HG03025 (cell line): Measurements from ENCODE around the gene SLC2A8.

Source experiments
- ATAC-seq: cut with Tn5 transposase; IDR thresholded peaks from one replicate; pipeline ENCODE4 v1.9.1; 2021; ENCODE audit warnings: mild to moderate bottlenecking, moderate library complexity; ENCODE audit not compliant: unreplicated experiment, low FRiP score

Gene SLC2A8

DNA sequence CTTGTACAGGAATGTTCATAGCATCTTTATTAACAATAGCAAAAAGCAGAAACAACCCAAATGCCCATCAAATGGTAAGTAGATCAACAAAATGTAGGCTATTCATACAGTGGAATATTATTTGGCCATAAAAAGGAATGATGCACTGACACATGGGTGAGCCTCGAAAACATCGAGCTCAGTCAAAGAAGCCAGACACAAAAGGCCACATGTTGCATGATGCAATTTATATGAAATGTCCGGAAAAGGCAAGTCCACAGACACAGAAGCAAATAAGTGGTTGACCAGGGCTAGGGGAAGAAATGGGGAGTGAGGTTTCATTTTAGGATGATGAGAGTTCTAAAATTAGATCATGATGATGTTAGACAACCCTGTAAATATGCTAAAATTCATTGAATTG, 16.5 kb upstream of the SLC2A8 start:
- ATAC-seq = no peak

GRCh38 chr9:127382541-127382940, 14.4 kb upstream of the SLC2A8 start:
- no peak for ATAC-seq

DNA sequence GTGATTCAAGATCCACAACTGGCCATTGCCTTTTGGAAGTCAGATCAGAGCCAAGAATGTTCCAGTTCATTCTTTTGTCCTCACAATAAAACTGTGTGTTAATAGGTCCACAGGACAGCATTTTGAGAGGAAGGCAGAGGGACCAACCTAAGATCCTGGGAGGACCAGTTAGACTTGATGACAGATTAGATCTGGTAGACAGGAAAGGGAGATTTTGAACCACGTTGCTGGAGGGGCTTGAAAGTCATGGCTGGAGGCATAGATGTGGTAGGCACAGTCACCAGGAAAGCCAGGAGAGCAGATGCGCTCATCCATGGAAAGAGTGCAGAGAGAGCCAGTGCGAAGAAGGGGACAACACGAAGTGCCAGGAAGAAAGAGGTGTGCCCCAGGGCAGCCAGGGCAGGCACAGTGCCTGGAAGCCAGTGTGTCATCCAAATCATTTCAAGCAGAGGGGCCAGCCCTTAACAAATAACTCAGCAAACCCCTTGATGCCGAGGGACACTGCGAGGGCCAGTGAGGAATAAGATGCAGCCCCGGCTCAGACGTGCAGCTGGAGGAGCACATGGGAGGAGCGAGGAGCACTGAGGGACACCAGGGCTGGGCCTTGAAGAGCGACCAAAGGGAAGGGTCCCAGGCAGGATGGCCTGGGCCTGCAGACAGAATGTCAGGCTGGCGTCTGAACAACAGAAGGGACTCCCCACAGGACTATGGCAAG, 12.8 kb upstream of the SLC2A8 start:
- no peak for ATAC-seq

DNA sequence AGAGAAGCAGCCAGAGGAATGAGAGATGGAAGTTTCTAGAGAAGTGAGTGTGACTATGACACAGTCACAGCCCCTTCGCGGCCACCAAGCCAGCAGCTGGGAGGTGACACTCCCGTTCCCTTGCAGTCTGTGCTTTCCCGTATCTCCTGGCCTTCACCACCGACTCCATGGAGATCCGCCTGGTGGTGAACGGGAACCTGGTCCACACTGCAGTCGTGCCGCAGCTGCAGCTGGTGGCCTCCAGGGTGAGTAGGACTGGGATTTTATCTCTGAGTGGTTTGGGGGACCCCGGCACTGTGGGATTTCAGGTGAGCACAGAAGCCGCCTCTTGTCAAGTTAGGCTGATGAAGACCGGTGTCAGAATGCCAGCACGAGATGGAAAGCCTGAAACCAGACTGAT, 12.1 kb upstream of the SLC2A8 start:
- ATAC-seq = no peak

- ATAC-seq = no peak
Observed at GRCh38 chr9:127386249-127386648, 10.7 kb upstream of the SLC2A8 start.

DNA sequence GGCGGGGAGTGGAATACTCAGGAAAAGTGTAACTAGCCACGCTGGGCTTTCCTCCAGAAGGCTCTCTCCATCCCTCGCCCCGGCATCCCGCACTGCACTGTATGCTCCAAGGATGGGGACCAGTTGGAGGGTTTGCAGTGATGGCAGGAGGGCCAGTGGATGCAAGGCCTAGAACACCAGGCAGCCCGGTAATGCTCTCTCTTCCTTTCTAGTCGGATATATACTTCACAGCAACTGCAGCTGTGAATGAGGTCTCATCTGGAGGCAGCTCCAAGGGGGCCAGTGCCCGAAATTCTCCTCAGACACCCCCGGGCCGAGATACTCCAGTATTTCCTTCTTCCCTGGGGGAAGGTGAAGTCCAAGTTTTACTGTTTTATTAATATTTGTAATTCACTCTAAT, 10.0 kb upstream of the SLC2A8 start:
- ATAC-seq = no peak

DNA sequence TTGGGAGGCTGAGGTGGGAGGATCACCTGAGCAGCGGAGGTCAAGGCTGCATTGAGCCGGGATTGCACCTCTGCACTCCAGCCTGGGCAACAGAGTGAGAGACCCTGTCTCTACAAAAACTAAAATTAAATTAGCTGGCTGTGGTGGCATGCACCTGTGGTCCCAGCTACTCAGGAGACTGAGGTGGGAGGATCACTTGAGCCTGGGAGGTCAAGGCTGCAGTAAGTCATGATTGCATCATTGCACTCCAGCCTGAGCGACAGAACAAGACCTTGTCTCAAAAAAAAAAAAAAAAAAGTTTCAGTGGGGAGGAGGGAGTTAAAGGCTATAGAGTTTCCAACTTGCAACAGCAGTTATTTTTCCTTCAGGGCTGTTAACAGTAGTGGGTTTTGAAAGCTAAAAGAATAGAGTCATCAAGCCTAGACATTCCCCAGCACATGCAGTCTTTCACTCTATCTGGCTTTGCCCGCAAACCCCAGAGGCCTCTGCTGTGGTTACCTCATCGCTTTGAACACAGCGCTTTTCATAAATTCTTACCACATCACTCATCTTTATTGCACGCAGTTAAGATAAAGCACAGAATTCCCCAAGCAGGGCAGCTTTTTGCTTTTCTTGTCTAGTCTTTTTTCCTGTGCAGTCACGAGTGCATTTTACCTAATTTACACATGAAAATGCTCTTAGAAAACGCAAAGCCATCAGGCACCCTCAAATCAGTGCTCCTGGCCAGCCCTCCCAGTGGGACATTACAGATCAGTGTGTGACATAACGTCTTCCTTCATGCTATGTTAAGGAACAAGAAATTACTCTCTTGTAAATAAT, 8.7 kb upstream of the SLC2A8 start:
- no peak for ATAC-seq

DNA sequence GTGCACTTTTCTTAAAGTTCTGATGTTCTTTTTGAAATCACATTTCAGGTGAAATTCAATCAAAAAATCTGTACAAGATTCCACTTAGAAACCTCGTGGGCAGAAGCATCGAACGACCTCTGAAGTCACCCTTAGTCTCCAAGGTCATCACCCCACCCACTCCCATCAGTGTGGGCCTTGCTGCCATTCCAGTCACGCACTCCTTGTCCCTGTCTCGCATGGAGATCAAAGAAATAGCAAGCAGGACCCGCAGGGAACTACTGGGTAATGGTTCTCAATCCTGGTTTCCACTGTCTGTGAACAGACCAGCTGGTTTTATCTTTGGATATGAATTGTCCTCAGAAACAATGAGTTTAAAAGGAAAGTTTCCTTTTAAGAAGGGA, 8.1 kb upstream of the SLC2A8 start:
- ATAC-seq = no peak

DNA sequence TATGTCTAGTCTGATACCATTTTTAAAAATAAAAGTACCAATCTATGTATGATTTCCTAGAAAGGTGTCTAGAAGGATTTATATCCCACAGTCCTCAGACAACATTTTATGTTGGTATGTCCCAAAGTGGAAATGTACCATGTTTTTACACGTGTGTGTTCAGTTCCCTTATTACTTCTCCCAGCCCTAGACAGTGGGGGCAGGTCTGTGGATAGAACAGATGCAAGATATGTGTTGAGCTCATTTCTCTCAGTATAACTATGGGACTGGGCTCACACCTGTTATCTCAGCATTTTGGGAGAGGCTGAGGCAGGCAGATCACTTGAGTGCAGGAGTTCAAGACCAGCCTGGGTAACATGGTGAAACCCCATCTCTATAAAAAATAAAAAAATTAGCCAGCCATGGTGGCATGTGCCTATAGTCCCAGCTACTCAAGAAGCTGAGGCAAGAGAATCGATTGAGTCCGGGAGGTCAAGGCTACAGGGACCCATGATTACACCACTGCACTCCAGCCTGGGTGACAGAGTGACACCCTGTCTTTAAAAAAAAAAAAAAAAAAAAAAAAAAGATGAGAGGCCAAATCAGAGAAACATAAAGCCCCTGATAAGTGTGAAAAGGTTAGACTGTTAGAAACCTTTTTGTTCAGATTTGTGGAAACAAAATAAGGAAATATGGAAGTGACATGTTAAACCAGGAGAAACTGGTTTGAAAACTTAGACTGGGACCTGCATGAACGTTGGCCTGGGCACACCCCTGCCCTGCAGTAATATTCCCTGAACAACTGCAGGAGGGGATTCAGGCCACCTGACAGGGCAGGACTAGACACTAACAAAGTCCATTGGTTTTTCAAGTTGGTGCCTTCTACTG, 7.4 kb upstream of the SLC2A8 start:
- ATAC-seq = no peak

DNA sequence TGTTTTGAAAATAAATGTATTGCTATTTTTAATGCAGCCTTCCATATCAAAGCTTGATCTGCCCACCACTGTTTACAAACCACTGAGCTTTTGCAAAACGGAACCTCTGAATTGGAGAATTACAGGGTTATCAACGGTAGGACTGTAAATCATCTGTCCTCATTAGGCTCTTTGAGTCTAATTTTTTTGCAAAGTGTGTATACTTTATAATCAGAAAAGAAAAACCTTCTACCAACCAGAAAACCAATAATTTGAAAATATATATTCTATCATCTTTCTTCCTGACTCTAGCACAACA, 6.8 kb upstream of the SLC2A8 start:
- ATAC-seq = no peak

GRCh38 chr9:127390563-127390962, 6.4 kb upstream of the SLC2A8 start:
- ATAC-seq = no peak

DNA sequence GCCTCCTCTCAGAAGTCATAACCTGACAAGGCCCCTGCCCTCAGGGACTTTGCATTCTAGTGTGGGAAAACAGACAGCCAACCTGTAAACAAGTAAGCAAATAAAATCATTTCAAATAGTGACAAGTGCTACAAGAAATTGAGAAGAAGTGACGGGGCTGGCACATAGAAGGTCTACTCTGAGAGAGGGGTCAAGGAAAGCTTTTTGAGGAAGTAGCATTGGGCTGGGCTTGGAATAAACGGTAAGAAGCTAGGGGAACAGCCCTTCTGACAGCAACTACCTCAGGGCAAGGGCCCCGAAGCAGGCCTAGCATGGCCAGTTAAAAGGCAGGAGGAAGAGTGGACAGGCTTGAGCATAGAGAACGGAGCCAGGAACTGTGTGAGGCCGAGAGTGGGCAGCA, 4.8 kb upstream of the SLC2A8 start:
- no peak for ATAC-seq

- ATAC-seq = no peak
Observed at GRCh38 chr9:127392976-127393375, 4.0 kb upstream of the SLC2A8 start.

DNA sequence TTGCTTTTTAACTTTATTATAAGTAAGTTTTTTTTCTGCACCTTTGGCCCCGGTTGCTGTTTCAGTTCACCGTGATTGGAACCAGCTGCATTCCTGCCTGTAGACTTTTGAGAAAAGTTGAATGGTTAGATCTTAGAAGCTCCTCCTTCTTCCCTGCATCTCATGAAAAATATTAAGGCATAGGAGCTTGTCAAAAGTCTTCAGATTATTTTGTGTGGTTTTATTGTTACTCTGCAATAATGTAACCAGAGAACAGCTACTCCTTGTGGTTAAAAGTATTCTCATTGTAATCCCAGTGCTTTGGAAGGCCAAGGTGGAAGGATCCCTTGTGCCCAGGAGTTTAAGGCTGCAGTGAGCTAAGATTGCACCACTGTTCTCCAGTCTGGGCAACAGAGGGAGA, 3.3 kb upstream of the SLC2A8 start:
- ATAC-seq = no peak

GRCh38 chr9:127395497-127396252, 1.3 kb upstream of the SLC2A8 start:
- no peak for ATAC-seq

DNA sequence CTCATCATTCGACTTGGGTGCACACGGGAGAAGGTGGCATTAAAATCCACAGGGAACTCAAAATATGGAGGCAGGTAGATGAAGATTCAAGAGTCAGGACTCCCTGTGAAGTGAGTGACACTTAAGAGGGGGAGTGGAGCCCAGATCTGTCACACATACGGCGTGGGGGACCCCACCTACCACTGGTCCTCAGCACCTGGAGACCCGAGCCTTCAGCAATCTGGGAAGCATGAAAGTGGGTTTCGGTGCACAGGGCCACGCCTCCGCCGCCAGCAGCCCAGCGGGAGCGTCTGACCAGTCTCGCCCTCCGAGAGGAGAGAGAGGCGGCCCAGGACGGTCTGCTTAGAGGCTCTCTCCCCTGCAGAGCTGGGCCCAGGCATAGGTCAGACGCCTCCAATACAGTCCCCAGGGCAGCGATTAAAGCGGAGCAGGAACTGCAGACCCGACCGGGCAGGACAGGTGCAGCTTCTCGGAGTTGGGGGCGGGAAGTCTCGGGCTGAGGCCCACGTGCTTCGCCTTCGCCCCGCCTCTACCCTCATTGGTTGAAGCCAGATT, 639 bp upstream of the SLC2A8 start:
- no peak for ATAC-seq

GRCh38 chr9:127397646-127398274, 791 bp downstream of the SLC2A8 start:
- ATAC-seq = no peak

GRCh38 chr9:127398275-127398647, 1.3 kb downstream of the SLC2A8 start:
- no peak for ATAC-seq

DNA sequence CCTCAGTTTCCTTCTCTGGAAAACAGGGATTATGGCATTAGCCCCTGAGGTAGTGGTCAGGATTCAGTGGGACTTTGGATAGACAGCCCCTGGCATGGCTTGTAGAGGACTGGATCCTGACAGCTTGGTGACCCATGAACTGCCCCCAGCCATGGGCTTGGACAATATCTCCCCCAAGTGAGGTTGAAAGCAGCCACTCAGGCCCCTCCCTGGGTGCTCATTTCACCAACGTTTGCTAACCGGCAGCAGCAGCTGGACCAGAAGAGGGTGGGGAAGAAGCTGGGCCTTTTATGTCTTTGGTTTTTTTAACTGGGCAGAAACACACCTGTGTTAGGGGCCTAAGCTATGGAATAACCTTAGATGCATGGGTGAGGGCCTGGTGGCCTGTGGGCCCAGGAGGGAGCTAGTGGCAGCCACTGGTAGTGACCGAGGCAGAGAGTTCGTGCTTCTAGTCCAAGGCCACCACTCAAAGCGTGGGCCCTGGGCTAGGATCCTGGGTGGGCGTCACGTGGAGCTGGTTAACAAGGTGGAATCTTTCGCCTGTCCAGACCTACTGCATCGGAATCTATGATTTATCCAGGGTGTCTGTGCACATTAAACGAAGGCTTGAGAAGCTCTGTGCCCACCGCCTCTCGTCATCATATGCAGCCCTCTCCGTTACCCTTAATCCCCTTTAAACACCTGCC, 1.9 kb downstream of the SLC2A8 start:
- no peak for ATAC-seq
